NCI-H2029 (cell line): Measurements from ENCODE around the gene KIF22.

Experiments
- DNase-seq: peaks from one replicate; lab custom pipeline; 2025; lab: John Stamatoyannopoulos, UW

The KIF22 gene

DNA sequence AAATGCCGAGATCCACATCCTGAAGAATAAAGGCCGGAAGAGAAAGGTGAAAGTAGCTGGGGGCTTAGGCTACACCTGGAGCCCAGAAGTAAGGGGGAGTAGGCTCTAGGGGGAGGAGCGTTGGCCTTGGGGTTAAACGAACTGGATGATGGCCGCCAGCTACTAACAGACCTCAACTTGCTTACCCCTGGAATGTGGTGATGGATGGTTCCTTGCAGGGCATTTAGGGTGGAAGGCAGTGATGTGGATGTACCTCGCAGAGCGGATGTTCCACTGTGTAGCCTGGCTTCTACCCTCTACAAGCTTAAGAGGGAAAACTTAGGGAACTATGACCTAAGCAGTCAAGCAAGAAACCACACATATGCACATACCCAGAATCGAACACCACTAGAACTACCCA, 13.5 kb downstream of the KIF22 start:
- DNase-seq, result no peak

DNA sequence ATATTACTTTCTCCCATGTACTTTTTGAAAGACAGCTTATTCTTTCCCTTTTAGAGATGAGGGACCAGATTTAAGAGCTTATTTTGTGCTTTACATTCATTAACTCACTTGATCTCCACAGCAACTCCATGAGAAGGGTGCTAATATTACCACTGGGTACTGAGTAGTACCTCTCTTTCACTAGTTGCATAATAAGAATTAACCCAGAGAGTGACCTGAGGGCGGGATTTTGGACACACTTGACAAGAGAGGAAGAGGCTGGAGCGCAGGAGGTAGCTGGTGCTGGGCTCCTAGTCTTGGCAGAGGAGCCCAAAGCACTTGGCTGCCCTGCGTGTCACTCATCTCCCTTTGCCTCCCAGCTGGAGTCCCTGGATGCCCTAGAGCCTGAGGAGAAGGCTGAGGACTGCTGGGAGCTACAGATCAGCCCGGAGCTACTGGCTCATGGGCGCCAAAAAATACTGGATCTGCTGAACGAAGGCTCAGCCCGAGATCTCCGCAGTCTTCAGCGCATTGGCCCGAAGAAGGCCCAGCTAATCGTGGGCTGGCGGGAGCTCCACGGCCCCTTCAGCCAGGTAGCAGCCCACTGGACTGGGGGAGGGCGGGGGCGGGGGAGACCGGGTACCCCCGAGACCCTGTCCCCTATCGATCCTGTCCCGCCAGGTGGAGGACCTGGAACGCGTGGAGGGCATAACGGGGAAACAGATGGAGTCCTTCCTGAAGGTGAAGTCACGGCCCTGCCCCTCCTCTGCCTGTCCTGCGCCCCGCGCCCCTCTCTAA, 14.1 kb downstream of the KIF22 start:
- peak; percentile 60 for DNase-seq

DNA sequence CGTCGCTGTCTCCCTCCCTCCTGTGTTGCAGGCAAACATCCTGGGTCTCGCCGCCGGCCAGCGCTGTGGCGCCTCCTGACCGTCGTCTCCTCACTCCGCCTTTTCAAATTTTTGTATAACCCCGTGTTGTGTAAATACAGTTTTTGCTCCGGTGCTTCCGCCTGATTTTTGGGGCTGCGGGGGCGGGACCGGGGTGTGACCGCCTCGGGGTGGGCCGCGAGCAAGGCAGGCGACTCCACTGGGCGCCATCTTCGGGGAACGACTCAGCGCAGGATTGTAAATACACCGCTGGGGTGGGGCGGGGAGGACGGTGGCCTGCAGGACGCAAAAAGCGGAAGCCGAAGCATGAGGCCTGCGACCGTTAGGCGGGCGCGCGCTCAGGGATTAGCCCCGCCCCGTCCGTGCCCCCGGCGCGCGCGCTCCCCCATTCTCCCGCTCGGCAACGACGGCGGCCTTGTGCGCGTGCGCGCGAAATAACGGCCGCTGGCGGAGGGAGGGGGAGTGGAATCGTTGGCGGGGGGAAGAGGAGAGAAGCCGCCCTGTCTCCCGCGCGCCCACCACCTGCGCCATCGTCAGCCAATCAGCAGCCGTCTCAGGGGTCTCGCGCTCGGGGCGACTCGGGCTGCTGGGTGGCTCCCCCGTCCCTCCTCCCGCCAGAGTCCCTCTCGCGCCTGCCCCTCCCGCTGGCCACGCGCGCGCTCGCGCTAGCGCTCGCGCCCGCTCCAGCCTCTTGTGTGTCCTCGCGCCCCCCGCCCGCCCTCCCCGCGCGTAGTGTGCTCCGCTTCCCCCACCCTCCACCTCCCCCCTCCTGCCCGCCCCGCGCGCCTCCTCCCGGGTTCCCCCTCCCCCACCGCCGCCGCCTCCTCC, 14.9 kb downstream of the KIF22 start:
- DNase-seq, result peak; percentile 95

DNA sequence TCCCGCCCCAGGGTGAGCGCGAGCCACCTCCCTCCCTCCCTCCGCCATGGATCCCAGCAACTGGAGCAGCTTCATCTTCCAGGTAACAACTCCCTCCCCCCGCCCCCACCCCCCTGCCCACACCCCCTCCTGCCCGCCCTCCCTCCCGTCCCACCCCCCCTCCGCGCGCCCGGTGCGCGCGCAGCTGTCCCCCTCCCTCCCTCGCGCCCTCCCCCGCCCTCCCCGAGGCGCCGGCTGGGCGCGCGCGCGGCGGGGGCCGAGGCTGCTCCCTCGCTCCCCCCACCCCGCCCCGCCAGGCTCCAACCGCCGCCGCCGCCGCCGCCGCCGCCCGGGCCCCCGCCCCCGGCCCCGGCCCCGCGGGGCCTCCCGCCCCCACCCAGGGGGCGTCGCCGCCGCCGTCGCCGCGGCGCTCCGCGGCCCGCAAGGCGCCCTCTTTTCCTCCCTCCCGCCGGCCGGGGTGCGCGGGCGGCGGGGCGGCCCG, 15.6 kb downstream of the KIF22 start, which contains the start of gene MAZ:
TSS of gene MAZ (plus strand) at position 431 of the 481 bp plus-strand sequence. CDS start 173 bp downstream, outside the sequence.
- DNase-seq, result peak; percentile 90

DNA sequence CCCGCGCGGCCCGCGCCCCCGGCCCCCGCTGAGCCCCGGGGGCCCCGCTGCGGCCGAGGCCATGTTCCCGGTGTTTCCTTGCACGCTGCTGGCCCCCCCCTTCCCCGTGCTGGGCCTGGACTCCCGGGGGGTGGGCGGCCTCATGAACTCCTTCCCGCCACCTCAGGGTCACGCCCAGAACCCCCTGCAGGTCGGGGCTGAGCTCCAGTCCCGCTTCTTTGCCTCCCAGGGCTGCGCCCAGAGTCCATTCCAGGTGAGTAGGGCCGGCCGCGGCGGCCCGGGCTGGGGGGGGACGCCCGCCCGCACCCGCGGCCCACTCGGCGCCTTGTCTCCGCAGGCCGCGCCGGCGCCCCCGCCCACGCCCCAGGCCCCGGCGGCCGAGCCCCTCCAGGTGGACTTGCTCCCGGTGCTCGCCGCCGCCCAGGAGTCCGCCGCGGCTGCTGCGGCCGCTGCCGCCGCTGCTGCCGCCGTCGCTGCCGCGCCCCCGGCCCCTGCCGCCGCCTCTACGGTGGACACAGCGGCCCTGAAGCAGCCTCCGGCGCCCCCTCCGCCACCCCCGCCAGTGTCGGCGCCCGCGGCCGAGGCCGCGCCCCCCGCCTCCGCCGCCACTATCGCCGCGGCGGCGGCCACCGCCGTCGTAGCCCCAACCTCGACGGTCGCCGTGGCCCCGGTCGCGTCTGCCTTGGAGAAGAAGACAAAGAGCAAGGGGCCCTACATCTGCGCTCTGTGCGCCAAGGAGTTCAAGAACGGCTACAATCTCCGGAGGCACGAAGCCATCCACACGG, 16.3 kb downstream of the KIF22 start:
- peak; percentile 49 for DNase-seq

- peak; percentile 86 for DNase-seq
Measured at GRCh38 chr16:29807426-29808218, 17.1 kb downstream of the KIF22 start.

DNA sequence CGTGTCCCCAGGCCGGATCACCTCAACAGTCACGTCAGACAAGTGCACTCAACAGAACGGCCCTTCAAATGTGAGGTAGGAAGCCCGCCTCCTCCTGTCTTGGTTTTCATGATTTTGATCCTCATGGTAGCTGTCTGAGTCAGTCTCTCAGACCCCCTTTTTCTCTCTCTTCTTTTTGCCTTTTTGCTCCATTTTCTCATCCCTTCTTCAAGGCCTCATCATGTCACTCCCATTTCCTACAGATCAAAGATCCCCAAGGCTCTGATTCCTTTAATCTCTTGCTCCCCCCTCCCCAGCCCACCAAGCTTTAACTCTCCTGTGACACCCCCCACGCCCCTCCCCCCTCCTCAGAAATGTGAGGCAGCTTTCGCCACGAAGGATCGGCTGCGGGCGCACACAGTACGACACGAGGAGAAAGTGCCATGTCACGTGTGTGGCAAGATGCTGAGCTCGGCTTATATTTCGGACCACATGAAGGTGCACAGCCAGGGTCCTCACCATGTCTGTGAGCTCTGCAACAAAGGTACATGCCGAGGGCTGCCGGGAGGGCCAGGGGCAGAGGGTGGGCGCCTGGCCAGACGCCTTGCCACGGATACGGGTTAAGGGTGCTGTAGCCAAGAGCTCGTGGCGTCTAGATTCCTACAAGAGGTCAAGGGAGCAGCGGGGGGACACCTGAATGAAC, 17.8 kb downstream of the KIF22 start:
- peak; percentile 65 for DNase-seq

- no peak for DNase-seq
Measured at GRCh38 chr16:29809031-29809747, 18.6 kb downstream of the KIF22 start.

DNA sequence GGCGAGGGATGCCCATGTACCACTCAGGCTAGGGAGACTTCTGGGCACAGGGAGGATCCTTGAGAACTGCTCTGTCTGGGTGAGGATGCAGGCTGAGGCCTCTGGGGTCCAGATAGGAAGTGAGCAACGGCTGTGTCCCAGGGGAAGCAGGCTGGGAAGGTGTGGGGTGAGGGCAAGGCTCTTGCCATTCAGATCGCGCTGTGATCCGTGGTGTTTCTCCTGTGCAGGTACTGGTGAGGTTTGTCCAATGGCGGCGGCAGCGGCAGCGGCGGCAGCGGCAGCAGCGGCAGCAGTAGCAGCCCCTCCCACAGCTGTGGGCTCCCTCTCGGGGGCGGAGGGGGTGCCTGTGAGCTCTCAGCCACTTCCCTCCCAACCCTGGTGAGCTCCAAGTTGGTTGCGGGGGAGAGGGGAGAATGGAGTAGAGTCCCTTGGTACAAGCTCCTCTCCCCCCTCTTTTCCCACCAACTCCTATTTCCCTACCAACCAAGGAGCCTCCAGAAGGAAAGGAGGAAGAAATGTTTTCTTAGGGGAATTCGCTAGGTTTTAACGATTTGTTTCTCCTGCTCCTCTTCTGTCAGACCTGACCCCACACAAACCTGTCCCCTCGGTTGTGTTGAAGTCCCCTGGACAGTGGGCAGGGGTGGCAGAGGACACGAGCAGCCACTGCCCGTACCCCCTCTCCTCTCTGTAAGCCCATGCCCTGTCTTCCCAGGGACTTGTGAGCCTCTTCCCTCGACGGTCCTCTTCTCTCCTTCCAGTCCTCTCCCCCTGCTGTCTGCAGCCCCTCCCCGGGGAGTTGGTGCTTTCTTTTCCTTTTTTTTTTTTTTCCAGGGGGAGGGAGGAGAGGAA, 19.5 kb downstream of the KIF22 start:
- DNase-seq, result no peak

- no peak for DNase-seq
Measured at GRCh38 chr16:29810699-29811169, 20.2 kb downstream of the KIF22 start.

GRCh38 chr16:29811170-29811895, 20.8 kb downstream of the KIF22 start:
- DNase-seq, result peak; percentile 80

- DNase-seq, result no peak
Measured at GRCh38 chr16:29811896-29812665, 21.5 kb downstream of the KIF22 start, which contains the start of gene PRRT2. PRRT2 (plus strand) TSS chr16:29812193; CDS start chr16:29813055, 862 bp downstream.

- DNase-seq, result no peak
Measured at GRCh38 chr16:29812754-29813643, 22.4 kb downstream of the KIF22 start.

DNA sequence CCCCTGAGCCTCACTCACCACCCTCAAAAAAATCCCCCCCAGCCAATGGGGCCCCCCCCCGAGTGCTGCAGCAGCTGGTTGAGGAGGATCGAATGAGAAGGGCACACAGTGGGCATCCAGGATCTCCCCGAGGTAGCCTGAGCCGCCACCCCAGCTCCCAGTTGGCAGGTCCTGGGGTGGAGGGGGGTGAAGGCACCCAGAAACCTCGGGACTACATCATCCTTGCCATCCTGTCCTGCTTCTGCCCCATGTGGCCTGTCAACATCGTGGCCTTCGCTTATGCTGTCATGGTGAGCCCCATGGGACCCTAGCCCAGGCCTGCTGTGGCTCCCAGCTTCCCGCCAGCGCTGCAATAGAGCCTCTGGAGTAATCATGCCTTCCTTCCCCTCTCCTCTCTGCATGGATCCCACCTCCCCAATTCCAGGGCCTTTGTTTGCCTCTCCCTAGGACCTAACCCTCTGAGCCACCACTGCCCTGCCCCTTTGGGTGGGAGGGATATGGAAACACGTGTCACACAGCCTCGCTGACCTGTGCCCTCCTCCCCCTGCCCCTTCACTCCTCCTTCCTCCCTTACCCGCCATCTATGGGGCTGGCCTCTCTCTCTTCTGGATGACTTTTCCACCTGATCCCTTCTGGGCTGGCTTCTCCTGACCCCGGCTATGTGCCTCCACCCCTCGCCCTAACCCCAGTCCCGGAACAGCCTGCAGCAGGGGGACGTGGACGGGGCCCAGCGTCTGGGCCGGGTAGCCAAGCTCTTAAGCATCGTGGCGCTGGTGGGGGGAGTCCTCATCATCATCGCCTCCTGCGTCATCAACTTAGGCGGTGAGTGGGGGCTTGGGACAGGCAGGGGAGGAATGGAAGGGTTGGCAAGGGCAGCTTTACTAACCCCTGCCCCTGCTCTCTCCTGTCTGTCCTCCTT, 23.4 kb downstream of the KIF22 start:
- DNase-seq, result no peak

DNA sequence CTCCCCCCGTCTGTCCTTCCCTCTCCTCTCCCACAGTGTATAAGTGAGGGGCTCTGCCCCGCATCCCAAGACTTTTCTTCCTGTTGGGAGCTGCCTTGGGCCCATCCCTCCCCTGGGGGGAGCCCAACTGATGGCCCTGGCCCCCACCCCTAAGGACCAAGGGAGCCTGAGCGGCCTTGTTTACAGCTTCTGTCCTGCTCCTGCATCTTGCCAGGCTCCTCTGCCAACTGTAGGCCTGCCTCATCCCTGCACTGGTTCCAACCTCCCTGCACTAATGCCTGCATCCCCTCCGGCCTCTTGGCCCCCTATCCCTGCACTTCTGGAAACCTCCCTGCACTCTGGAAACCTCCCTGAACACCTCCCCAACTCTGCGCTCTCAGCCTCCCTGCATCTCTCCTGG, 24.0 kb downstream of the KIF22 start:
- no peak for DNase-seq
